GM13977 (cell line): ENCODE data around the gene ZNF511.

Experiments
- DNase-seq: peaks from one replicate; pipeline ENCODE4 v3.0.0; 2012; ENCODE audit warnings: low spot score
- CTCF ChIP-seq: IDR thresholded peaks from 2 replicates; pipeline ENCODE4 v1.5.1; 2012; ENCODE audit warnings: mild to moderate bottlenecking, control low read depth; ENCODE audit not compliant: insufficient read depth; ENCODE audit errors: extremely low read depth, missing control alignments
- in situ Hi-C: fragments of 300-500 bp; cut with MboI; formaldehyde crosslinking; loops from one replicate; pipeline ENCODE4 v1.12.0; 2022; ENCODE audit warnings: low sequenced_read_pairs, low pct_unique_long_range_greater_than_20kb, mixed read lengths, inconsistent platforms; ENCODE audit not compliant: unreplicated experiment

The ZNF511 gene

GRCh38 chr10:133332936-133333699 is 24.4 kb downstream of the ZNF511 start:
- DNase-seq, result no peak
- no peak for TF ChIP-seq CTCF
- in situ Hi-C loops, result no loop called here

GRCh38 chr10:133334503-133335245 is 26.0 kb downstream of the ZNF511 start:
- TF ChIP-seq CTCF, result no peak
- in situ Hi-C loops, result no loop called here

GRCh38 chr10:133335246-133336117 is 26.8 kb downstream of the ZNF511 start:
- TF ChIP-seq CTCF, result no peak
- in situ Hi-C loops, result no loop called here
- DNase-seq, result peak; percentile 85

More at GRCh38 chr10:133334503-133335245, 26.0 kb downstream of the ZNF511 start:
- no peak for DNase-seq

GRCh38 chr10:133336118-133336576 is 27.4 kb downstream of the ZNF511 start:
- in situ Hi-C loops, result no loop called here
- DNase-seq, result no peak
- TF ChIP-seq CTCF, result no peak

GRCh38 chr10:133336577-133337369 is 28.1 kb downstream of the ZNF511 start, which contains the start of gene CALY:
TSS of gene CALY (minus strand) at chr10:133336896. CDS start at chr10:133328989, 7,907 bp downstream.
- in situ Hi-C loops, result no loop called here
- no peak for TF ChIP-seq CTCF
- DNase-seq, result peak; percentile 78
